ENCODE measurements around the gene SLC6A18.

The SLC6A18 gene

DNA sequence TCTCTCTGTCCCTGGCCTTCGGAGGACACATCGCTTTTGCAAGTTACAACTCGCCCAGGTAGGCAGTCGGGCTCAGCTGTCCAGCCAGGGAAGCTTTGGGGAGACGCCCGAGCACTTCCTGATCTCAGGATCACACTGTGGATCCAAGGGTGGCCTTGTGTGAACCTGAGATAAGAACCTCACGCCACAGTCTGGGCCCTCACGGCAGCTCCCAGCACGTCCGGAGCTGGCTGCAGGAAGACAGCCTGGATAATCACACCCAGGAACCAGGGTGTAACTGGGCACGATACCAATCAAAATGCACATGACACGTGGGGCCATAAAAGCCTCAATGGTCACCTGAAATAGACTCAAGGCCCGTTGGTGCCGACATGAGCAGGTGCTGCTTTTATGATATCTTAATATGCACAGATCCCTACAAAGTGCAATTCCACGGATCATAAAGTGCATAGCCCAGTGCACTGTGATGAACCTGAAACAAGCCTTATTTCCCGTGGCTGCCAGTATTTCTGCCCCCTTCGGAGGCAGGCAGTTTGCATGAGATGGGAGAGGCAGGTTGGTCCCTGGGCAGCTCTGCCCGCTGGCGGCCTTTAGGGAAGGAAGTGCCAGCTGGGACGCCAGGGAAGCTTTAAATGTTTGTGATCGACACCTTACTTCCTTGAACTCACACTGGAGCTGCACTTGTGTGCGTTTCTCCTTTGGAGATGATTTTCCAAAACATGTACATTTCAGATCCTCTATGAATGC is 14.5 kb downstream of the SLC6A18 start:
- no peak for DNase-seq

DNA sequence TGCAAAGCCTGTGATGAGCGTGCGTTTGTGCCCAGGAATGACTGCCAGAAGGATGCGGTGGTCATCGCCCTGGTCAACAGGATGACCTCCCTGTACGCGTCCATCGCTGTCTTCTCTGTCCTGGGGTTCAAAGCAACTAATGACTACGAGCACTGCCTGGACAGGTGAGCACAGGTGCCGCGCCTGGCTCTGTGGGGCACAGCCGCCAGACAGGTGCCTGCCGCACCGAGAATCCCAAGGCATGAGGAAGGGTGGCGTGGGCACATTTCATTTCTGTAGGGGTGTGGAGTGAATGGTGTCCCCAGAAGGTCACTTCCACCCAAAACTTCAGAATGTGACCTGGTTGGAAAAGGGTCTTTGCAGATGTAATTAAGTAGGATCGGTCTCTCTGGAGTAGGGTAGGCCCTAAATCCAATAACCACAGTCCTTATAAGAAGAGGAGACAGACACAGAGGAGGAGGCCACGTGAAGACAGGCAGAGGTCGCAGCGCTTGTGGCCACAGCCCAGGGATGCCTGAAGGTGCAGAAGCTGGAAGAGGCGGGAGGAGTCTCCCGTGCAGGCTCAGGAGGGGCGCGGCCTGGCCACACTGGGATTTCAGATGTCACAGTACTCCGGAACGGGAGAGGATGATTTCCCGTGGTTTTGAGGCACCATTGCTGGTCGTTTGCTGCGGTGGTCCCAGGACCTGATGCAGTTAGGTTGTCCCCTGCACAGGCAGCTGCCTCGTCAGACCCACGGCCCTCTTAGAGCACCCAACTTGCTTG is 15.5 kb downstream of the SLC6A18 start:
- DNase-seq = no peak

DNA sequence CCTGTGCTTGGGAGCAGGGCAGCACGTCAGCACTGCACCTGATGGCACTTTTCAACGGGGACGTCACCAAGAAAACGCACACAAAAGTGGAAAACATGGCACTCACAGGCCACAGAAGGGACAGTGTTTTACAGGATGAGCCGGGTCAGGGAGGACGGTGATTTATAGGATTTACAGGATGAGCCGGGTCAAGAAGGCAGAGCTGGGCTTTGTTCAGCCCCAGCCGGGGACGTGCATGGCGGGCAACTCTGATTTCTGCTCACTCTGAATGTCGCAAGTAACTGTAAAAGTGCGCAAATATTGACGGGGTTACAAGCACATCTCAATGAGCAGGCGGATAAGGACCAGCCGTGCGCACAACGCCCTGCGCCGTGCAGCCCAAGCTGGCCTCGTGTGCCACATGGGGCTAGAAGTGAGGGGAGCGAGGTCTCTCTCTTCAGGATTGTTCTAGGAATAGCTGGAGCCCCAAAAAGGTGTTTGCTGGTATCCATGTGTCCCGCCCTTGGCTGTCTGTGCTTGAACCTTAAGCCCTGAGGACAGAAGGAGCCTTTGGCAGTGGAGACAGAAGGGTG is 16.4 kb downstream of the SLC6A18 start:
- no peak for DNase-seq

- DNase-seq = no peak
These were observed 17.7 kb downstream of the SLC6A18 start for GRCh38 chr5:1242733-1243486.

GRCh38 chr5:1243487-1244130 is 18.4 kb downstream of the SLC6A18 start:
- no peak for DNase-seq

GRCh38 chr5:1244255-1244654 is 19.1 kb downstream of the SLC6A18 start:
- no peak for DNase-seq

DNA sequence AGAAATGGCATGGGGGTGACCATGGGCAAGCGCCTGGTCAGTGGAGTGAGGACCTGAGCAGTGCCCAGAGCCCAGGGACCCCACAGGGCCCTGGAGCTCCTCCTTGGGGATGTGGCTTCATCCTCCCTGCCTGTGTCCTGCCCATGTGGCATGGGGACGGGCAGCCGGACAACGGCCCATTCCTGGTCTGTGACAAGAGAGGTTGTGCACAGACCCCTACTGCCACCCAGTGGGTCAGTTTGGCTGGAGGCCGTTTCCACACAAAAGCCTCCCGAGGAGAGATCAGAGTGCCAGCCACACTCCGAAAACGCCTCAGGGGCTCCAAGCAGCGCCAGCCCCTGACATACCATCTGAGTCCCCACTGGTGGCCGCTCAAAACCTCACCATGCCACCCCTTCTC is 19.8 kb downstream of the SLC6A18 start:
- DNase-seq = no peak

- DNase-seq = no peak
These were observed 20.9 kb downstream of the SLC6A18 start for GRCh38 chr5:1245905-1246576.

DNA sequence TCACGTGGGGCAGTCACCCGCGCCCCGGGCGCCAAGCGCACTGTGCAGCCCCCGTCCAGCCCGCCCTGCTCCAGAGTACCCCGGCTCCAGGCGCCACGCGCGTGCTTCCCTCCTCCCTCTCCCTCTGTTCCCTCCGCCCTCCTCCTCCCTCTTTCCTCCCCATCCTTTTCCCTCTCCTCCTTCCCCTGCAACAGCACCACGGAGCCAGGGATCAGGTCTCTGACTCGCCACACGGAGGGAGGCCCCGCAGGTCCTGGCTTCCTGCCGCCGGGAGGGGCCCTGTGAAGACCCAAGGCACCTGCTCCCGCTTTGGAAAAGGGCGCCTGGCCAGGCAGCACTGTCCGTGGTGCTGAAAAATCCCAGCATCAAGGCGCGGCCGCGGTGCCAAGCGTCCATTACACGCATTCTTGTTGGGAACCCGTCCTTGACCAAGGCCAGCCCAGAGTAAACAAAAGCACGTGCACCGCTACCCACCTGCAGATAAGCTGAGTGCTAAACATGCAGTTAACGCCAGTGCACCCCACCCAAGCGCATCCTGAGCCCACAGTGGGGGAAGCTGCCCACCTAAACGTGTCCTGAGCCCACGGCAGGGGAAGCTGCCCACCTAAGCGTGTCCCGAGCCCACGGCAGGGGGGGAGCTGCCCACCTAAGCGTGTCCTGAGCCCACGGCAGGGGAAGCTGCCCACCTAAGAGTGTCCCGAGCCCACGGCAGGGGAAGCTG is 21.7 kb downstream of the SLC6A18 start:
- DNase-seq = no peak

DNA sequence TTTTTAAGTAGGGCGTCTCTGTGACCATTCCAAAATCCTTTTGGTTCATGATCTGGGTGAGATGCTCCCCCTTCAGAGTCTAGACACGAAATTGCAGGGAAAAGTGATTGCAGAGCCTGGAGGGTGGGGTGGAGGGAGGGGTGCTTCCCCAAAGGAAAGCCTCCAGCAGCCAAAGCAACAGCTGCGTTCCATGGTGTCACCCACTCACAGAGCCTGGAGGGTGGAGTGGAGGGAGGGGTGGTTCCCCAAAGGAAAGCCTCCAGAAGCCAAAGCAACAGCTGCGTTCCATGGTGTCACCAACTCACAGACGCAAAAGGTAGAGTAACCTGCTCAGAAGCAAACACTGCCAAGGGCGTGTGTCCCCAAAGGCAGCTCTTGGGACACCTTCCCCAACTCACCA is 22.6 kb downstream of the SLC6A18 start:
- no peak for DNase-seq

GRCh38 chr5:1249366-1250280 is 24.4 kb downstream of the SLC6A18 start:
- no peak for DNase-seq

DNA sequence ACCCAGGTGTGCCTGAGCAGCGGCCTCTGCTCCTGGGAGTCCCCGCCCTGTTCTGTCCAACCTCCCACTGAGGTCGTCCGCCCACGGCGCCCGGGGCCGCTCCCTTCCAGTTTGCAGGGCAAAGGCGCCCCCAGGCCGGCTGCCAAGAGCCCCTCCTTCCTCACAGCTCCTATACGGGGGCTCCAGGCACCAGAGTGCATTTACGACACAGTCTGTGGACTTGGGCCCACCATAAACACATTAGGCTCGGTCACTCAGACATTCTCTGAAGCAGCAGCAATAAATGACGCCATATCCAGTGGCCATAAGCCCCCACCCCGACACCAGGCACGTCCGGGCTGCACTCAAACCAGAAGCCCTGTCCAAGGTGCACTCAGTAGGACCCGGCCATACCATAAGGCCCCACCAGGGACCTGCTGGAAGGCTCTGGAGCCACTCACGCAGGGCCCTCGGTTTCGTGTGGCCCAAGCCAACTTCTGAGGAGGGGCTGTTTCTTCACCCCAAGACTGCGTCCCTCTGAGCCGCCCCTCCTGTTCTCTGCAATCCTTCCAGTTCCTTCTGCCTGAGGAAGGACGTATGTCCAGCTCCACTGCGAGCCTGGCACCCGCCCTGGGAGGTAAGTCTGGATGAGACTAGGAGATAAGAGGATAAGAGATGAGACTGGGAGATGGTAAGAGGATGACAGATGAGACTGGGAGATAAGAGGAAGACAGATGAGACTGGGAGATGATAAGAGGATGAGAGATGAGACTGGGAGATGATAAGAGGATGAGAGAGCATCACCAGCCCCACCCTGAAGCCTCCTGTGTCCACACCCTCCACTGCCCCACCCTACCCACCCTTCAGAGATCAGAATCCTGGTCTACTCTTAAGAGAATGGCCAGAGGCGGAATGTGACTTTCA is 26.7 kb downstream of the SLC6A18 start:
- no peak for DNase-seq

DNA sequence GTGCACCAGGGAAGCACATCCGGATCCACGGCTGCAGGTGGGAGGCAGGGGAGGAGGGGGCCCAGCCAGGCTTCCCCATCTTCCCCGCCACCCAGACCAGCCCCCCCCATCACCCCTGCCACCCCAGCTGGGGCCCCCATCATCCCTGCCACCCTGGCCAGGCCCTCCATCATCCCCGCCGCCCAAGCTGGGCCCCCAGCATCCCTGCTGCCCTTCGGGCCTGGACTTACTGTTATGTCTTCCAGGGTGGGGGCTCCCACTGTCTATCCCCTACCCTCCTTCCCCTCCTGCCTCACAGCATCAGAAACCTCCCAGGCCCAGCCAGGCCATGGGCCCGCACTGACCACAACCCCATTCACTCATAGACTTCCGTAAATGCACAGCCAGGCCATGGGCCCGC is 27.5 kb downstream of the SLC6A18 start:
- no peak for DNase-seq

DNA sequence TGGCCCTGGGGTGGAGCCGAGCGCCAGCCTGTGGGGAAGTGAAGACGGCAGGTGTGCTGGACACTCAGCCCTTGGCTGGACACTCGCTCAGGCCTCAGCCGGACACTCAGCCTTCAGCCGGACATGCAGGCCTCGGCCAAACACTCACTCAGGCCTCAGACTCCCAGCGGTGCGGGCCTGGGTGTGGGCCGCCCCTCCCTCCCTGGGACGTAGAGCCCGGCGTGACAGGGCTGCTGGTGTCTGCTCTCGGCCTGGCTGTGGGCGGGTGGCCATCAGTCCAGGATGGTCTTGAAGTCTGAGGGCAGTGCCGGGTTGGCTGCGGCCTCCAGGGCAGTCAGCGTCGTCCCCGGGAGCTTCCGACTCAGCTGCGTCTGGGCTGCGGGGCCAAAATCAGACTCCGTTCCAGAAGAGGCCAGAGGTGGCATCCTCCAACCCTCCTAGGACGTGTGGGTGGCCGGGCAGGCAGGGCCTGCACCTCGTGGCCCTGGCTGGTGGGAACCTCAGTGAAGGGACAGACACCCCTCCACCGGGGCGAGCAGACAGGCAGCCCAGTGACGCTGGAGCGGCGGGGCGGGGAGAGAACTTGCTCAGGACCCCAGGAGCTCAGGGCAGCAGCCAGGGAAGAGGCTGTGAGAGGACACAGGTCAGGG is 28.4 kb downstream of the SLC6A18 start:
- DNase-seq = no peak

- DNase-seq = no peak
These were observed 29.0 kb downstream of the SLC6A18 start for GRCh38 chr5:1254196-1254595.

GRCh38 chr5:1255081-1255561 is 29.9 kb downstream of the SLC6A18 start:
- no peak for DNase-seq

DNA sequence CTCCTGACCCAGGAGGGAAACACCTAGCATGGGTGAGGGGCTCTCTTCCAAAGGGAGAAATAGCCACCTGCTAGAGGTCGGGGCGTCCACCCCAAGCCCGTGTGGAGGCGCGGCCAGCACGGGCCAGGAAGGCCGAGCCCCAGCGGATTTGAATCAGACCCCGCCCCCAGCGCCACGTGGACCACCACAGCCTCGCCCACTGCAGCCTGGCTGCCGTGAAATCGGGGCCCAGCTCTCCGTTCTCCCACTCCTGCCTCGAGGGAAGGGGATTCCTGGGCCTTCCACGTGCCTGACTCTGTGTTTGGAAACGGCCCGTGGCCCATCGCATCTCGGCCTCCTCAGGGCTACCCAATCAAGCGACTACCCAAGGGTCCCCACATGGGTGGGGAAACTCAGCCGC is 31.6 kb downstream of the SLC6A18 start:
- no peak for DNase-seq

GRCh38 chr5:1257363-1257762 is 32.2 kb downstream of the SLC6A18 start:
- DNase-seq = no peak

- DNase-seq = no peak
These were observed 32.7 kb downstream of the SLC6A18 start for GRCh38 chr5:1257841-1258240.

All from midbrain (tissue), 1 donor.